Uterus (tissue), 2 donors: ENCODE measurements around the gene THRB.

Source experiments
- POLR2A ChIP-seq, 2 donors: fragments of 450-650 bp; IDR thresholded peaks; one replicate each; pipeline ENCODE4 v1.6.1; 2016; ENCODE audit warnings: antibody characterized with exemption in 2 of 2, mild to moderate bottlenecking in 1 of 2, moderate library complexity in 1 of 2
- TF ChIP-seq, protein P1 (sequence below), 4 experiments: fragments of 200-600 bp in 2 of 4; fragments of 450-650 bp in 2 of 4; sonication (generic) in 2 of 4; IDR thresholded peaks; one replicate each; pipeline ENCODE4 v1.5.1; 2016 to 2019; ENCODE audit warnings: antibody characterized with exemption in 4 of 4, mild to moderate bottlenecking in 2 of 4, moderate library complexity in 1 of 4

DNA sequence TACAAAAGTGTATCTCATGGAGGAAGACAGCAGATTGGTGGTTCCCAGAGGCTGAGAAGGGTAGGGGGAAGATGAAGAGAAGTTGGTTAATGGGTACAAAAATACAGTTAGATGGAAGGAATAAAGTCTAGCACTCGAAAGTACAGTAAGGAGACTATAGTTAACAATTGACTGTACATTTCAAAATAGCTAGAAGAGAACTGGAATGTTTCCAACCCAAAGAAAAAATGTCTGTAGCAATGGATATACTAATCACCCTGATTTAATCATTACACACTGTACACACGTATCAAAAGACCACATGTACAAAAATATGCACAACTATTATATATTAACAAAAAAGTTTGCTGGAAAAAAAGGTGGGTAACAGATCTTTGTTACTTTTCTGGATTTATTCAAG lies 57.3 kb downstream of the THRB start:
- TF ChIP-seq, protein P1, sequence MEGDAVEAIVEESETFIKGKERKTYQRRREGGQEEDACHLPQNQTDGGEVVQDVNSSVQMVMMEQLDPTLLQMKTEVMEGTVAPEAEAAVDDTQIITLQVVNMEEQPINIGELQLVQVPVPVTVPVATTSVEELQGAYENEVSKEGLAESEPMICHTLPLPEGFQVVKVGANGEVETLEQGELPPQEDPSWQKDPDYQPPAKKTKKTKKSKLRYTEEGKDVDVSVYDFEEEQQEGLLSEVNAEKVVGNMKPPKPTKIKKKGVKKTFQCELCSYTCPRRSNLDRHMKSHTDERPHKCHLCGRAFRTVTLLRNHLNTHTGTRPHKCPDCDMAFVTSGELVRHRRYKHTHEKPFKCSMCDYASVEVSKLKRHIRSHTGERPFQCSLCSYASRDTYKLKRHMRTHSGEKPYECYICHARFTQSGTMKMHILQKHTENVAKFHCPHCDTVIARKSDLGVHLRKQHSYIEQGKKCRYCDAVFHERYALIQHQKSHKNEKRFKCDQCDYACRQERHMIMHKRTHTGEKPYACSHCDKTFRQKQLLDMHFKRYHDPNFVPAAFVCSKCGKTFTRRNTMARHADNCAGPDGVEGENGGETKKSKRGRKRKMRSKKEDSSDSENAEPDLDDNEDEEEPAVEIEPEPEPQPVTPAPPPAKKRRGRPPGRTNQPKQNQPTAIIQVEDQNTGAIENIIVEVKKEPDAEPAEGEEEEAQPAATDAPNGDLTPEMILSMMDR (IDR thresholded peaks at IDR 0.05) = no peak
- TF ChIP-seq POLR2A (IDR thresholded peaks at IDR 0.05) = no peak
